K562 (cell line): ENCODE measurements around the gene FAM120AOS. TPM values are rescaled to one million over a fixed set of nuclear protein-coding genes. Genes with fewer than 3 reads are reported as not detected.

Experiments used
- ATAC-seq: fragments of 200-7000 bp; cut with Tn5 transposase; 3 replicates; pipeline ENCODE4 v1.9.1; 2020; ENCODE audit warnings: moderate library complexity
- BruUV-seq: library from RNA; stranded (reverse); fragments of 400-500 nt; replicated peaks from 2 replicates; lab custom pipeline; 2021; lab: Mats Ljungman, UMichigan
- CTCF ChIA-PET: fragments of 300-600 bp; formaldehyde crosslinking; extraction: SDS; loops from one replicate; lab custom pipeline; 2021; ENCODE audit warnings: low intra/inter-chr PET ratio; lab: Yijun Ruan, JAX
- POLR2A ChIA-PET: fragments of 300-600, 350-650 bp; sonication (Branson Sonifier 250); formaldehyde crosslinking; extraction: SDS; loops from one replicate; lab custom pipeline; 2021; ENCODE audit warnings: antibody characterized with exemption, inconsistent platforms; lab: Yijun Ruan, JAX
- DNase-seq, 4 experiments: peaks; one replicate each; pipeline versions ENCODE4 v3.0.0 to v3.0.0-alpha.2; 2011 to 2018; ENCODE audit warnings: low spot score in 3 of 4, mixed read lengths in 3 of 4; ENCODE audit errors: extremely low read depth in 1 of 4
- FAIRE-seq: peaks from 2 replicates; lab custom pipeline; 2011; peaks lifted over from hg19 to GRCh38; lab: Jason Lieb, UNC
- H2AFZ ChIP-seq: 2 replicates; pipeline ENCODE4 v1.6.0; 2011; ENCODE audit warnings: low read depth, low read length, control low read depth, inconsistent platforms
- H3K27ac ChIP-seq: fragments of 200-600 bp; 3 replicates; pipeline ENCODE4 v1.8.0; 2011; ENCODE audit warnings: low read depth, mild to moderate bottlenecking, control low read depth, inconsistent platforms, low read length, moderate library complexity, mixed read lengths; ENCODE audit errors: extremely low read depth
- H3K27me3 ChIP-seq, 2 experiments: fragments of 300-600 bp in 1 of 2; 2 replicates in 1 of 2; 3 replicates in 1 of 2; pipeline versions ENCODE4 v1.6.0 to v1.8.0; 2011; ENCODE audit warnings: inconsistent platforms in 2 of 2, low read length in 2 of 2, mild to moderate bottlenecking in 1 of 2, mixed read lengths in 1 of 2, moderate library complexity in 1 of 2; ENCODE audit not compliant: control insufficient read depth in 2 of 2, insufficient read depth in 2 of 2
- H3K36me3 ChIP-seq: fragments of 300-600 bp; 3 replicates; pipeline ENCODE4 v1.8.0; 2011; ENCODE audit warnings: mild to moderate bottlenecking, low read length, inconsistent platforms; ENCODE audit not compliant: control insufficient read depth, insufficient read depth
- H3K4me1 ChIP-seq, 2 experiments: fragments of 200-600 bp in 1 of 2; replicated peaks in 1 of 2; 2 replicates in 1 of 2; 3 replicates in 1 of 2; pipeline versions ENCODE4 v1.5.1 to v1.8.0; 2011; ENCODE audit warnings: inconsistent platforms in 2 of 2, low read length in 2 of 2, mild to moderate bottlenecking in 1 of 2, mixed read lengths in 1 of 2, moderate library complexity in 1 of 2; ENCODE audit not compliant: control insufficient read depth in 2 of 2, insufficient read depth in 2 of 2
- H3K4me2 ChIP-seq: 2 replicates; pipeline ENCODE4 v1.6.1; 2011; ENCODE audit warnings: low read length, control low read depth, inconsistent platforms, mixed read lengths; ENCODE audit not compliant: insufficient read depth
- H3K4me3 ChIP-seq: fragments of 200-600 bp; sonication (generic), shearing (Covaris generic); 2 replicates; pipeline ENCODE4 v1.5.1; 2016; ENCODE audit warnings: control low read depth, inconsistent platforms
- H3K79me2 ChIP-seq: fragments of 200-600 bp; 3 replicates; pipeline ENCODE4 v1.8.0; 2011; ENCODE audit warnings: low read length, inconsistent platforms; ENCODE audit not compliant: control insufficient read depth, insufficient read depth
- H3K9ac ChIP-seq, 2 experiments: 2 replicates each; pipeline versions ENCODE4 v1.6.0 to v1.6.1; 2011; ENCODE audit warnings: low read depth in 2 of 2, low read length in 2 of 2, control low read depth in 1 of 2, inconsistent platforms in 1 of 2, mild to moderate bottlenecking in 1 of 2, mixed read lengths in 1 of 2; ENCODE audit not compliant: insufficient read depth in 1 of 2
- H3K9me1 ChIP-seq: one replicate; pipeline ENCODE4 v1.6.0; 2011; ENCODE audit warnings: inconsistent platforms, mild to moderate bottlenecking, low read length, moderate library complexity; ENCODE audit not compliant: control insufficient read depth, insufficient read depth
- H3K9me3 ChIP-seq: replicated peaks from 2 replicates; pipeline ENCODE4 v1.5.1; 2011; ENCODE audit warnings: low read depth, low read length, inconsistent platforms; ENCODE audit not compliant: control insufficient read depth, insufficient read depth
- H4K20me1 ChIP-seq: replicated peaks from 2 replicates; pipeline ENCODE4 v1.6.1; 2011; ENCODE audit warnings: low read length, inconsistent platforms, mixed read lengths; ENCODE audit not compliant: control insufficient read depth, insufficient read depth
- CTBP1 ChIP-seq: fragments of 450-650 bp; IDR thresholded peaks from 2 replicates; pipeline ENCODE4 v1.6.1; 2016; ENCODE audit warnings: borderline replicate concordance
- FOXK1 ChIP-seq: sonication (generic); formaldehyde crosslinking; IDR thresholded peaks from 2 replicates; pipeline ENCODE4 v1.8.0; 2022; ENCODE audit warnings: missing genetic modification reagents, mild to moderate bottlenecking, borderline replicate concordance
- FUS ChIP-seq: fragments of 200-400 bp; formaldehyde crosslinking; optimal IDR thresholded peaks from 2 replicates; pipeline ENCODE3; 2017; ENCODE audit warnings: low read depth, low read length
- HMG20A ChIP-seq: fragments of 450-650 bp; formaldehyde crosslinking; conservative IDR thresholded peaks from 2 replicates; pipeline ENCODE4 v1.4.0; 2020; ENCODE audit warnings: mild to moderate bottlenecking, mixed read lengths
- MITF ChIP-seq: IDR thresholded peaks from 2 replicates; pipeline ENCODE4 v1.6.1; 2014; ENCODE audit warnings: antibody characterized with exemption
- NR4A1 ChIP-seq, 2 experiments: fragments of 250-450 bp in 1 of 2; fragments of 450-650 bp in 1 of 2; sonication (Bioruptor Pico) in 1 of 2; IDR thresholded peaks; 2 replicates each; pipeline versions ENCODE4 v1.4.0 to v1.6.1; 2016 to 2020; ENCODE audit warnings: mild to moderate bottlenecking in 2 of 2, missing compliant biosample characterization in 1 of 2, missing genetic modification characterization in 1 of 2, moderate library complexity in 1 of 2
- RFX1 ChIP-seq: fragments of 450-650 bp; IDR thresholded peaks from 2 replicates; pipeline ENCODE4 v1.6.1; 2016; ENCODE audit warnings: mild to moderate bottlenecking, moderate library complexity
- SMARCA5 ChIP-seq: fragments of 450-650 bp; IDR thresholded peaks from 2 replicates; pipeline ENCODE4 v1.6.1; 2016
- ZBTB7A ChIP-seq: IDR thresholded peaks from 2 replicates; pipeline ENCODE4 v1.6.1; 2011; ENCODE audit warnings: low read depth, mild to moderate bottlenecking, low read length, moderate library complexity, borderline replicate concordance; ENCODE audit not compliant: control insufficient read depth
- ZNF274 ChIP-seq: IDR thresholded peaks from 2 replicates; pipeline ENCODE4 v1.6.1; 2011; ENCODE audit warnings: low read depth, mild to moderate bottlenecking, low read length, moderate library complexity, borderline replicate concordance
- WGBS: fragments of 100-300 bp; shearing (Covaris generic); methylation state at CpG from one replicate; pipeline ENCODE4 v1.1.6; 2016; ENCODE audit warnings: low coverage, mixed read lengths; ENCODE audit not compliant: insufficient coverage; ENCODE audit errors: missing lambda C conversion rate; 5-methylcytosine and 5-hydroxymethylcytosine counted together
- in situ Hi-C: fragments of 300-500 bp; cut with MboI; formaldehyde crosslinking; loops from 4 replicates; pipeline ENCODE4 v1.15.0; 2018; ENCODE audit warnings: inconsistent platforms, mixed read lengths
- intact Hi-C: fragments of 100-400 bp; cut with micrococcal nuclease; formaldehyde crosslinking; loops from 2 replicates; pipeline ENCODE4 v1.14.2; 2022
- polyA plus RNA-seq, 8 experiments: library from polyadenylated mRNA; depleted of rRNA in 4 of 8; stranded (reverse) in 5 of 8; unstranded in 3 of 8; fragments of >200 nt; fragmentation: Nextera tagmentation in 2 of 8; fragmentation: Illumina TruSeq in 1 of 8; extraction: Ambion mirVana in 2 of 8; extraction: Trizol in 1 of 8; gene quantifications; 2 replicates each; pipeline versions ENCODE4 v1.2.1 to v1.2.3, GENCODE V29; 2011 to 2014; ENCODE audit warnings: inconsistent platforms in 1 of 8, missing spikeins in 1 of 8
- total RNA-seq, 7 experiments: library from RNA; depleted of rRNA in 6 of 7; stranded (reverse); fragments of >200 nt in 6 of 7; fragmentation: Illumina TruSeq in 2 of 7; extraction: Trizol in 2 of 7; gene quantifications; 2 replicates each; pipeline versions ENCODE4 v1.2.1 to v1.2.3, GENCODE V29; 2011 to 2021; ENCODE audit warnings: low replicate concordance in 1 of 7
- TF ChIP-seq, protein P1 (sequence below): sonication (generic); formaldehyde crosslinking; IDR thresholded peaks from 2 replicates; pipeline ENCODE4 v1.8.0; 2022; ENCODE audit warnings: missing genetic modification reagents, mild to moderate bottlenecking, borderline replicate concordance
- TF ChIP-seq, protein P2 (sequence below): sonication (generic); formaldehyde crosslinking; IDR thresholded peaks from 2 replicates; pipeline ENCODE4 v1.8.0; 2022; ENCODE audit warnings: missing genetic modification reagents, mild to moderate bottlenecking, moderate library complexity, borderline replicate concordance
- TF ChIP-seq, protein P3 (sequence below): fragments of 250-450 bp; sonication (Bioruptor Pico); IDR thresholded peaks from 2 replicates; pipeline ENCODE4 v1.8.0; 2021; ENCODE audit warnings: mild to moderate bottlenecking, moderate library complexity

The FAM120AOS gene
- total and polyA plus RNA-seq, 9 of the 15 experiments (the other 6 are each of a cell fraction or from before 2014, with no cell fraction given), result 18.8 to 53.4 (median 41.4) TPM

DNA sequence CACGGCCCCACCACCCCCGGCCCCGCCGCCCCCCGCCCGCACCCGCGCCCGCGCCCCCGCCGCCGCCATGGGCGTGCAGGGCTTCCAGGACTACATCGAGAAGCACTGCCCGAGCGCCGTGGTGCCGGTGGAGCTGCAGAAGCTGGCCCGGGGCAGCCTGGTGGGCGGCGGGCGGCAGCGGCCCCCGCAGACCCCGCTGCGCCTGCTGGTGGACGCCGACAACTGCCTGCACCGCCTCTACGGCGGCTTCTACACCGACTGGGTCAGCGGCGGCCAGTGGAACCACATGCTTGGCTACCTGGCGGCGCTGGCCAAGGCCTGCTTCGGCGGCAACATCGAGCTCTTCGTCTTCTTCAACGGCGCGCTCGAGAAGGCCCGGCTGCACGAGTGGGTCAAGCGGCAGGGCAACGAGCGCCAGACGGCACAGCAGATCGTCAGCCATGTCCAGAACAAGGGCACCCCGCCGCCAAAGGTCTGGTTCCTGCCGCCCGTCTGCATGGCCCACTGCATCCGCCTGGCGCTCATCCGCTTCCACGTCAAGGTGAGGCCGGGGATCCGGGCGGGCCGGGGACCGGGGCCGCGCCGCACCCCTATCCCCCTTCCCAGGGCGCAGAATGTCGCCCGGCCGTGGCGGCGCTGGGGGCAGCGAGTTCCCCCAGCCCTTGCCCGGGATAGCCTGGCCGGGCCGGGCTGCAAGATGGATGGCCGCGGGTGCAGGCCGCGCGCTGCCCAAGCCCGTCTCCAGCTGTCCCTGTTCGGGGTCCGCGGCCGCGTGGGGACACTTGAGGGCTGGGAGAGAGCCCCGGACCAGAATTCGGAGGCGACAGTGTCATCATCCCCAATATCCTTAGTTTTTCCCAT lies 1.3 kb downstream of the FAM120AOS start:
- Histone ChIP-seq H3K9me1 (no peaks in the 10 kb centered on the region), H3K27me3 (no peaks in the 10 kb centered on the region), H3K4me3 (peak overlapping the region; percentile 81), H3K79me2 (peaks cover 78% of the 10 kb centered on the region), H3K9ac (peak overlapping the region; percentile 76 to 96), H4K20me1 (0 out of 2 replicates have a peak, but pooled peaks cover 7% of the 10 kb centered on the region), H3K27ac (peak overlapping the region; percentile 89), H3K36me3 (peaks cover 52% of the 10 kb centered on the region), H3K4me1 (peaks cover 12 to 13% of the 10 kb centered on the region in 2 experiments; a peak in 4 of 5 replicates), H3K4me2 (peak overlapping the region; percentile 88), H2AFZ (peak overlapping the region; percentile 77), H3K9me3 (no peaks in the 10 kb centered on the region)
- 0% methylated on average over 55 of the region's 92 CpGs for WGBS
- ChIA-PET CTCF (no interaction called here), POLR2A (interaction anchor here (0.6 to 3.8 kb wide), 4 partner anchors 13 to 393 kb away, joined by 3 to 53 read pairs (median 3); no protein-coding TSS in a partner anchor)
- ATAC-seq, result peak; percentile 32
- in situ Hi-C loops (no loop called here), intact Hi-C loops (loop anchor here (2.0 kb wide), 1 partner anchor 35 kb away; no protein-coding TSS in a partner anchor)
- FAIRE-seq, result no peak
- BruUV-seq, result no TSS peak
- peak; percentile 33 to 56 (median 37) for DNase-seq
- TF ChIP-seq SMARCA5 (no peak), HMG20A (CRISPR knock-in tag) (no peak), MITF (no peak), CTBP1 (0 out of 2 replicates have a peak, but pooled peaks have one; percentile 24), ZNF274 (no peak), NR4A1 (CRISPR knock-in tag; IDR thresholded peaks at IDR 0.05) (no peak), NR4A1 (tag; IDR thresholded peaks at IDR 0.05) (no peak), RFX1 (no peak), ZBTB7A (0 out of 2 replicates have a peak, but pooled peaks have one; percentile 34), FOXK1 (peak; percentile 43; the same call in 1 of the 2 replicates), FUS (no peak)
- TF ChIP-seq, protein P1, sequence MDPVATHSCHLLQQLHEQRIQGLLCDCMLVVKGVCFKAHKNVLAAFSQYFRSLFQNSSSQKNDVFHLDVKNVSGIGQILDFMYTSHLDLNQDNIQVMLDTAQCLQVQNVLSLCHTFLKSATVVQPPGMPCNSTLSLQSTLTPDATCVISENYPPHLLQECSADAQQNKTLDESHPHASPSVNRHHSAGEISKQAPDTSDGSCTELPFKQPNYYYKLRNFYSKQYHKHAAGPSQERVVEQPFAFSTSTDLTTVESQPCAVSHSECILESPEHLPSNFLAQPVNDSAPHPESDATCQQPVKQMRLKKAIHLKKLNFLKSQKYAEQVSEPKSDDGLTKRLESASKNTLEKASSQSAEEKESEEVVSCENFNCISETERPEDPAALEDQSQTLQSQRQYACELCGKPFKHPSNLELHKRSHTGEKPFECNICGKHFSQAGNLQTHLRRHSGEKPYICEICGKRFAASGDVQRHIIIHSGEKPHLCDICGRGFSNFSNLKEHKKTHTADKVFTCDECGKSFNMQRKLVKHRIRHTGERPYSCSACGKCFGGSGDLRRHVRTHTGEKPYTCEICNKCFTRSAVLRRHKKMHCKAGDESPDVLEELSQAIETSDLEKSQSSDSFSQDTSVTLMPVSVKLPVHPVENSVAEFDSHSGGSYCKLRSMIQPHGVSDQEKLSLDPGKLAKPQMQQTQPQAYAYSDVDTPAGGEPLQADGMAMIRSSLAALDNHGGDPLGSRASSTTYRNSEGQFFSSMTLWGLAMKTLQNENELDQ, result no peak
- TF ChIP-seq, protein P2, sequence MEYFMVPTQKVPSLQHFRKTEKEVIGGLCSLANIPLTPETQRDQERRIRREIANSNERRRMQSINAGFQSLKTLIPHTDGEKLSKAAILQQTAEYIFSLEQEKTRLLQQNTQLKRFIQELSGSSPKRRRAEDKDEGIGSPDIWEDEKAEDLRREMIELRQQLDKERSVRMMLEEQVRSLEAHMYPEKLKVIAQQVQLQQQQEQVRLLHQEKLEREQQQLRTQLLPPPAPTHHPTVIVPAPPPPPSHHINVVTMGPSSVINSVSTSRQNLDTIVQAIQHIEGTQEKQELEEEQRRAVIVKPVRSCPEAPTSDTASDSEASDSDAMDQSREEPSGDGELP (CRISPR knock-in tag), result no peak; the same call in 1 of the 2 replicates
- TF ChIP-seq, protein P3, sequence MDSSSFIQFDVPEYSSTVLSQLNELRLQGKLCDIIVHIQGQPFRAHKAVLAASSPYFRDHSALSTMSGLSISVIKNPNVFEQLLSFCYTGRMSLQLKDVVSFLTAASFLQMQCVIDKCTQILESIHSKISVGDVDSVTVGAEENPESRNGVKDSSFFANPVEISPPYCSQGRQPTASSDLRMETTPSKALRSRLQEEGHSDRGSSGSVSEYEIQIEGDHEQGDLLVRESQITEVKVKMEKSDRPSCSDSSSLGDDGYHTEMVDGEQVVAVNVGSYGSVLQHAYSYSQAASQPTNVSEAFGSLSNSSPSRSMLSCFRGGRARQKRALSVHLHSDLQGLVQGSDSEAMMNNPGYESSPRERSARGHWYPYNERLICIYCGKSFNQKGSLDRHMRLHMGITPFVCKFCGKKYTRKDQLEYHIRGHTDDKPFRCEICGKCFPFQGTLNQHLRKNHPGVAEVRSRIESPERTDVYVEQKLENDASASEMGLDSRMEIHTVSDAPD (CRISPR knock-in tag), result no peak
